HL-60 (cell line): Measurements from ENCODE around the gene TMEM72.

Experiments used
- DNase-seq, 2 experiments: peaks; one replicate each; pipeline ENCODE4 v3.0.0-alpha.2; 2010 to 2020; ENCODE audit warnings: low read depth in 1 of 2, low spot score in 1 of 2
- H3K27ac ChIP-seq: fragments of 250-450 bp; sonication (Bioruptor Pico); replicated peaks from 2 replicates; pipeline ENCODE4 v1.5.1; 2020; ENCODE audit warnings: mild to moderate bottlenecking, moderate library complexity
- H3K27me3 ChIP-seq: fragments of 250-450 bp; sonication (Bioruptor Pico); 2 replicates; pipeline ENCODE4 v1.5.1; 2021; ENCODE audit warnings: mild to moderate bottlenecking, moderate library complexity; ENCODE audit not compliant: insufficient read depth, poor library complexity, severe bottlenecking
- H3K4me3 ChIP-seq: replicated peaks from 2 replicates; pipeline ENCODE4 v1.5.1; 2011; ENCODE audit warnings: mild to moderate bottlenecking, control low read depth, low read length; ENCODE audit not compliant: insufficient read depth
- CTCF ChIP-seq: IDR thresholded peaks from one replicate; pipeline ENCODE4 v1.5.1; 2011; ENCODE audit warnings: low read length, control low read depth, inconsistent platforms; ENCODE audit not compliant: insufficient read depth
- GABPA ChIP-seq: IDR thresholded peaks from 2 replicates; pipeline ENCODE4 v1.6.1; 2012; ENCODE audit warnings: low read depth
- POLR2AphosphoS5 ChIP-seq: IDR thresholded peaks from 2 replicates; pipeline ENCODE4 v1.6.1; 2012; ENCODE audit warnings: low read depth
- REST ChIP-seq: IDR thresholded peaks from 2 replicates; pipeline ENCODE4 v1.6.1; 2012; ENCODE audit warnings: low read depth; ENCODE audit not compliant: insufficient replicate concordance
- SPI1 ChIP-seq: IDR thresholded peaks from 2 replicates; pipeline ENCODE4 v1.6.1; 2012; ENCODE audit warnings: low read depth, mild to moderate bottlenecking, borderline replicate concordance

TMEM72 gene

GRCh38 chr10:44886966-44887365, 24.2 kb upstream of the TMEM72 start:
- no peaks in the 10 kb centered on the region for H3K27me3 ChIP-seq
- H3K4me3 ChIP-seq, result no peak overlapping the region
- TF ChIP-seq GABPA (no peak), REST (no peak)
- no peak overlapping the region for H3K27ac ChIP-seq
- no peak for DNase-seq

- no peak overlapping the region for H3K4me3 ChIP-seq
- DNase-seq, result no peak
- H3K27me3 ChIP-seq, result no peaks in the 10 kb centered on the region
- H3K27ac ChIP-seq, result no peak overlapping the region
- no peak for TF ChIP-seq GABPA
- no peak for TF ChIP-seq POLR2AphosphoS5
- no peak for TF ChIP-seq CTCF
- TF ChIP-seq SPI1, result no peak
- no peak for TF ChIP-seq REST
These were observed 22.3 kb upstream of the TMEM72 start for GRCh38 chr10:44888886-44889285.

GRCh38 chr10:44889834-44890233, 21.3 kb upstream of the TMEM72 start:
- no peak for DNase-seq
- Histone ChIP-seq H3K4me3 (no peak overlapping the region), H3K27ac (no peak overlapping the region), H3K27me3 (no peaks in the 10 kb centered on the region)
- TF ChIP-seq CTCF (no peak), POLR2AphosphoS5 (no peak), REST (no peak), SPI1 (no peak), GABPA (no peak)
